ENCODE data around the gene NBL1.

The NBL1 gene

GRCh38 chr1:19668888-19669287 lies 24.8 kb downstream of the NBL1 start:
- DNase-seq (ENCODE audit: low read depth, low spot score): no peak

DNA sequence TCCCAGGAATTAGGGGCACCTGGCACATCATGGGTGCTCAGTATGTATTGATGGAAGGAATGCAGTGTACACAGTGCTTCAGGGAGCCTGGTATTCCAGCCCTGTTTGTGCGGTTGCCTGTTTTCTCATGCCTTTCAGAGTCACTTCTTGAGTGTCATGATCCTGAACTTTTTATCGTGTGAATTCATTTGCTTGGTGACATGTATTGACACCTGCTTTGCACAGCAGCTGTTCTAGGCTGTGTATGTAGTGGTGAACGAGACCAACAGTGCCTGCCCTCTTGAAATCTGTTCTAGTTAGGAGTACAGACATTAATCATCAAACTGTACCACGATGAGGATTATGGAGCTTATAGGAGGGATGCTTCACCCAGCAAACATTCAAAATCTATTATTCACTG lies 26.7 kb downstream of the NBL1 start:
- DNase-seq (ENCODE audit: low read depth, low spot score): no peak

GRCh38 chr1:19672237-19672636 lies 28.1 kb downstream of the NBL1 start:
- no peak for DNase-seq (ENCODE audit: low read depth, low spot score)

GRCh38 chr1:19675797-19676196 lies 31.7 kb downstream of the NBL1 start:
- DNase-seq (ENCODE audit: low read depth, low spot score): no peak

GRCh38 chr1:19676438-19676922 lies 32.4 kb downstream of the NBL1 start:
- no peak for DNase-seq (ENCODE audit: low read depth, low spot score)

GRCh38 chr1:19678493-19678892 lies 34.4 kb downstream of the NBL1 start:
- DNase-seq (ENCODE audit: low read depth, low spot score): no peak

- no peak for DNase-seq (ENCODE audit: low read depth, low spot score)
Observed at GRCh38 chr1:19678931-19679453, 34.9 kb downstream of the NBL1 start.

DNA sequence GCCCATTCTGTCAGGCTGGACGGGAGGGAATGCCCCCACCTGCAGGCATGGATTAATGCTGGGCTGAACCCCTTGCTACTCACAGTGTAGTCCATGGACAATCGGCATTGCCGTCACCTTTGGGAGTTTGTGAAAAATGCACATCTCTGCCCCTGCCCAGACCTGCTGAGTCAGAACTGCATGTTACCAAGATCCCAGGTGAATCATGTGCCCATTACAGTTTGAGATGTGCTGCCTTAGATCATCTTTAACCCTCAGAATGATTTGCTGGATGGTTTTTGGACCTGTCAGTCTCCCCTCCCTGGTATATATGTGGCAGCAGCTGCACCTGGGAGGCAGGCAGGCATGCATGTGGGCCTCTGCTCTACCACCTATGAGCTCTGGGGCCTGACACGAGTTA lies 35.6 kb downstream of the NBL1 start:
- DNase-seq (ENCODE audit: low read depth, low spot score): no peak

DNA sequence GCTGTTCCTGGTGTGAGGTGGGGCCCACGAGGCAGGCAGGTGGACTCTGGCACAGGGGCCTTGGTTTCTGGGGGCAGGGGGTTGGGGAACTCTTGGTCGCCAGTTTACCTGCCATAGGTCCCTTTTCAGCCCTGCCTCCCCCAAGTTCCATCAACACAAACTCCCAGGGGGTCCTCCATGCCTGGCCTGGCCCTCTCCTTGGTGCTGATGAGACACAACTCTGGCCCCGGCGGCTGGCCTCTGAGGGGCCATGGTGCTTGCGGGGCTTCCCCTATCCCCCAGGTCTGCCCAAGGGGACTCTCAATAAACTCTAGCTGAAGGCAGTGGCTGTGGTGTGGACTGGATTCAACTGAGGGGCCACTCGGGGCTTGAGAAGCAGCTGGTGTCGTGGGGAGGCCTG lies 36.5 kb downstream of the NBL1 start:
- no peak for DNase-seq (ENCODE audit: low read depth, low spot score)

- DNase-seq (ENCODE audit: low read depth, low spot score): no peak
Observed at GRCh38 chr1:19682257-19682656, 38.1 kb downstream of the NBL1 start.

DNA sequence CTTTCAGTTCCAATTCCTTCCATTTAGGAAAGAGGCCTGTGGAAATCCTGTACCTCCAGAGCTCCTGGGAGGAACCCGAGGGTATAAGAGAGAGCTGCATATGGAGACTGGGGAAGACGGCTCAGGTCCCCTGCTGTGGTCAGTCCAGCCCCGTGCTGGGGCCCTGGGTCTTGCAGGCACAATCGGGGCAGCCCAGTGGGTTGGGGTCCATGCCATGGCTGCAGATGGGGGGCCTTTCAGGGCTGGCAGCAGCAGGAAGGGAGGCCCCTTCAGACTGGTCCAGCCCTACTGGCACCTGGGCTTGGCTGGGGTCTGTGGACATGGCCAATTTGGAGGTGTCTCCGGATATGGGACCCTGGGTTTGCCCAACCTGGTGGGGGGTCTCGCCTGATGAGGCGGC lies 38.8 kb downstream of the NBL1 start:
- DNase-seq (ENCODE audit: low read depth, low spot score): no peak

GRCh38 chr1:19683351-19683750 lies 39.2 kb downstream of the NBL1 start:
- no peak for DNase-seq (ENCODE audit: low read depth, low spot score)

DNA sequence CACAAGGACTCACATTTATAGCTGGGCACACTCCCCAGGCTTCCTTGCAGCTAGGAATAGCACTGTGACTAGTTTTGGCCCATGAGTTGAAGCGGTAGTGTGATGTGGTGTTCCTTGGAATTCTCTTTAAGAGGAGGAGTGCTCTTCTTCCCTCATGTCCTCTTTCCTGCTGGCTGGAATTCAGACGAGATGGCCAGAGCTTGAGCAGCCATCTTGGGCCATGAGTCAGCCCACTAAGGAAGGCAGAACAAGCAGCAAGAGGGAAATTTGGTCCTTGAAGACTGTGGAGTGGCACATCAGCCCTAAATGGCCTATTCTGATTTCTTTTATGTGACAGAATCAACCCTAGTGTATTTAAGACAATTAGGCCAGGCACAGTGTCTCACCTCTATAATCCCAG lies 40.6 kb downstream of the NBL1 start:
- DNase-seq (ENCODE audit: low read depth, low spot score): no peak

- DNase-seq (ENCODE audit: low read depth, low spot score): no peak
Observed at GRCh38 chr1:19685994-19686393, 41.9 kb downstream of the NBL1 start.

DNA sequence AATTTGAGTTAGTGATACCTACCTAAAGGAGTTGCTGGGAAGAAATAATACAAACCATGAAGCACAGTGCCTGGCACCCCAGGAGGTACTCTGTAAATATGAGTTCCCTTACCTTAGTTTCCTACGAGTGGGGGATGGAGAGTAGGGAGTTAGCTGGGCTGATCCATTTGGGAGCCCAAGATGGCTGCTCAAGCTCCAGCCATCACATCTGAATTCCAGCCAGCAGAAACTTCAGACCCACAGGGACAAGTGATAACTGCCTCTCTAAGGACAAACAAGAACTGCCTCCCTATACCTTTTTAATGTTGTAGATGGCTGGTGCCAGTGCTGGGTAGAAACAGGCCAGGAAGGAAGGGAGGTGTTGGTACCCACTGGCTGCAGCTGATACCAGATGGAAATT lies 43.3 kb downstream of the NBL1 start:
- no peak for DNase-seq (ENCODE audit: low read depth, low spot score)

DNA sequence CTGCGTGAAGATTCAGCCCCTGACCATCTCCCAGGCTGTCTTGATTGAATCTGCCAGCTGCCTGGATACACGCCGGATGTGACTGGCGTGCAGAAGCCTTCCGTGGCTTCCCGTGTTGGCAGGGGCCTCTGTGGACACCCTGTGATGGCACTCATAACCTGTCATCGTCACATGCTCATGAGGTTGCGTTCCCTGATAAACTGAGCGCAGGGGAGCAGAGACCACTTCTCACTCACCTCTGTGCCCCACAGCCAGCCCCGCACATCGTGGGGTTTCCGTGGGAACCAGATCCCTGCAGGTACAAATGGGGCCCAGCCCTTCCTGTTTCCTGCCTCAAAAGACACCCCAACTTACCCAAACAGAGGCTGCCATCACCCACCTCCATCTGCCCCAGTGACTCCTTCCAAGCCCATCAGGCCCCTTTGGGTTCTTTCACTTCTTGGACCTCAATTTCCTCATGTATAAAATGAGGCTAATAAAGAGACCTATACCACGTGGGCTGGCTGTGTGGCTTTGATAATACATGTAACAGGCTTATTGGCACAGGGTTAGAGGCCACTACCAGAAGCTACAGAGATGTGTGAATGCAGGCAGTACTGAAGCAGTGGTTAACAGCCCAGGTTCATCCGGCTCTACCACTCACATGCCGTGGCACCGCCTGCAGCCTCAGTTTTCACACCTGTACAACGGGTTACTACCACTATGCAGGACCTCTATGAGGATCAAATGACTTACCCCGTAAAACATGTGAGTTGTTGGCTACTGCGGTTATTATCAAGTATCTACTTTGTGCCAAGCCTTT lies 44.1 kb downstream of the NBL1 start:
- DNase-seq (ENCODE audit: low read depth, low spot score): no peak

- DNase-seq (ENCODE audit: low read depth, low spot score): no peak
Observed at GRCh38 chr1:19689085-19689757, 45.1 kb downstream of the NBL1 start.

DNA sequence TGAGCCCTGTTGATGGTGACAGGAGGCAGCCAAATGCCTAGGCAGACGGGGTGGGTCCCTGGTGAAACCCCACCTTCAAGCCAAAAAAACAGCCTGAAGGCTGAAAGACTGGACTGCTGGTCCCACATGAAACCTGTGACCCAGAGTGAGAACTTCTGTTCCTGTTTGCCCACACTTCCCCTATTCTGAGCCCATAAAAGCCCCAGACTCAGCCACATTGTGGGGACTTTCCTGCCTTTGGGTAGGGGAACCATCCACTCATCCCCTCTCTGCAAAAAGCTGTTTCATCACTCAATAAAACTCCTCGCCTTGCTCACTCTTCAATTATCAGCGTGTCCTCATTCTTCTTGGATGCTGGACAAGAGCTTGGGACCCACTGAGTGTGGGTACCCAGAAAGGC lies 45.7 kb downstream of the NBL1 start:
- DNase-seq (ENCODE audit: low read depth, low spot score): no peak

- DNase-seq (ENCODE audit: low read depth, low spot score): no peak
Observed at GRCh38 chr1:19690342-19690741, 46.2 kb downstream of the NBL1 start.

- no peak for DNase-seq (ENCODE audit: low read depth, low spot score)
Observed at GRCh38 chr1:19694298-19694697, 50.2 kb downstream of the NBL1 start.

- DNase-seq (ENCODE audit: low read depth, low spot score): no peak
Observed at GRCh38 chr1:19695772-19696171, 51.7 kb downstream of the NBL1 start.

- DNase-seq (ENCODE audit: low read depth, low spot score): no peak
Observed at GRCh38 chr1:19696820-19697219, 52.7 kb downstream of the NBL1 start.

DNA sequence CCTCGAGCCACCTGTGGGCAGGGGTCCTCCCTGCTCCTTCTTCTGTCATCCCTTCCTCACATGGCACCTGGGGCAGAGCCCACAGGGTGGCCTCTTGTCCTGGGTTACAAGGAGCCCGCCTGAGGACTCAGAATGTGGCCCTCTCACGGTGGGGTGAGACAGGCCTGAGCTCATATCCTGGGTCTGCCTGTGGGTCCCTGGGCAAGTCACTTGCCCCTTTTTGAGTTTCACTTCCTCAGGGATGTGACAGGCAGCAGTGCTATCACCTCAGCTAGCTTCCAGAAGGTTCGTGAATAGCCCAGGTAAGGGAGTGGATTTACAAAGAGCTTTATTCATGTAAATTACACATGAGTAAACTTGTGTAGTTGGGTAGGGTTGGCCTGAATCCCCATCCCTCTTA lies 54.1 kb downstream of the NBL1 start:
- no peak for DNase-seq (ENCODE audit: low read depth, low spot score)

Measured in activated naive CD8-positive, alpha-beta T cell treated with anti-CD3 and anti-CD28 coated beads, Interleukin-2, amount 50 U/mL, for 16 hours (primary cell).